Tibial nerve (tissue), 4 donors: Measurements from ENCODE around the gene NMRK2.

Experiments used
- EP300 ChIP-seq, 2 donors: sonication (generic); formaldehyde crosslinking; IDR thresholded peaks; one replicate each; pipeline ENCODE4 v1.6.1; 2017; ENCODE audit warnings: antibody characterized with exemption in 2 of 2, mild to moderate bottlenecking in 1 of 2
- POLR2A ChIP-seq, 2 donors: fragments of 450-650 bp; IDR thresholded peaks; one replicate each; pipeline ENCODE4 v1.6.1; 2017; ENCODE audit warnings: antibody characterized with exemption in 2 of 2, mild to moderate bottlenecking in 2 of 2, moderate library complexity in 2 of 2
- TF ChIP-seq, protein P1 (sequence below), 5 experiments: fragments of 200-600 bp in 3 of 5; fragments of 450-650 bp in 2 of 5; sonication (generic) in 3 of 5; IDR thresholded peaks; one replicate each; pipeline ENCODE4 v1.5.1; 2016 to 2019; ENCODE audit warnings: antibody characterized with exemption in 5 of 5, mild to moderate bottlenecking in 3 of 5, moderate library complexity in 2 of 5

- TF ChIP-seq, protein P1, sequence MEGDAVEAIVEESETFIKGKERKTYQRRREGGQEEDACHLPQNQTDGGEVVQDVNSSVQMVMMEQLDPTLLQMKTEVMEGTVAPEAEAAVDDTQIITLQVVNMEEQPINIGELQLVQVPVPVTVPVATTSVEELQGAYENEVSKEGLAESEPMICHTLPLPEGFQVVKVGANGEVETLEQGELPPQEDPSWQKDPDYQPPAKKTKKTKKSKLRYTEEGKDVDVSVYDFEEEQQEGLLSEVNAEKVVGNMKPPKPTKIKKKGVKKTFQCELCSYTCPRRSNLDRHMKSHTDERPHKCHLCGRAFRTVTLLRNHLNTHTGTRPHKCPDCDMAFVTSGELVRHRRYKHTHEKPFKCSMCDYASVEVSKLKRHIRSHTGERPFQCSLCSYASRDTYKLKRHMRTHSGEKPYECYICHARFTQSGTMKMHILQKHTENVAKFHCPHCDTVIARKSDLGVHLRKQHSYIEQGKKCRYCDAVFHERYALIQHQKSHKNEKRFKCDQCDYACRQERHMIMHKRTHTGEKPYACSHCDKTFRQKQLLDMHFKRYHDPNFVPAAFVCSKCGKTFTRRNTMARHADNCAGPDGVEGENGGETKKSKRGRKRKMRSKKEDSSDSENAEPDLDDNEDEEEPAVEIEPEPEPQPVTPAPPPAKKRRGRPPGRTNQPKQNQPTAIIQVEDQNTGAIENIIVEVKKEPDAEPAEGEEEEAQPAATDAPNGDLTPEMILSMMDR (IDR thresholded peaks at IDR 0.05): no peak
- no peak for TF ChIP-seq POLR2A (IDR thresholded peaks at IDR 0.05)
- TF ChIP-seq EP300 (IDR thresholded peaks at IDR 0.05): no peak
Observed at GRCh38 chr19:3982701-3983541, 50.1 kb downstream of the NMRK2 start.
